ENCODE measurements around the gene MXD1. TPM values are rescaled to one million over a fixed set of nuclear protein-coding genes. Genes with fewer than 3 reads are reported as not detected.

The MXD1 gene
- total and polyA plus RNA-seq, 2 of the 4 experiments (the other 2 are of a cell fraction): 2.0 to 3.7 TPM

DNA sequence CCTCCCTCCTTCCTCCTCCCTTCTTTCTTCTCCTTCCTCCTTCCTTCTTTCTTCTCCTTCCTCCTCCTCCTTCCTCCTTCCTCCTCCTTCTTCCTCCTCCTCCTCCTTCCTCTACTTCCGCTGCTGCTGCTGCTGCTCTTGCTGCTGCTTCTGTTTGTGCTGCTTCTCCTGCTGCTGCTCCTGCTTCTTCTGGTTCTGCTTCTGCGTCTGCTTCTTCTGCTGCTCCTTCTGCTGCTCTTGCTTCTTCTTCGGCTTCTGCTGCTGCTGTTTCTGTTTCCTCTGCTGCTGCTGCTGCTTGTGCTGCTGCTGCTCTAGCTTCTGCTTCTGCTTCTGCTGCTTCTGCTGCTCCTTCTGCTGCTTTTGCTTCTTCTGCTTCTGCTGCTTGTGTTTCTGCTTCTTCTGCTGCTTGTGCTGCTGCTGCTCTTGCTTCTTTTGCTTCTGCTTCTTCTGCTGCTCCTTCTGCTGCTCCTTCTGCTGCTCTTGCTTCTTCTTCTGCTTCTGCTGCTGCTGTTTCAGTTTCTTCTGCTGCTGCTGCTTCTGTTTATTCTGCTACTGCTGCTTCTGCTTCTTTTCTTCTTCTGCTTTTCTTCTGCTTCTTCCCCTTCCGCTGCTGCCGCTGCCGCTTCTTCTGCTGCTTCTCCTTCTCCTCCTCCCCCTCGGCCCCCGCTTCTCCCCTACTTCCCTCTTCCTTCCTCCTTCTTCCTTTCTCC is 12.5 kb upstream of the MXD1 start:
- Histone ChIP-seq H2BK15ac (ENCODE audit: low read depth, low read length) (no peak overlapping the region), H3K79me1 (ENCODE audit: low read depth in 1 of 2, low read length in 2 of 2) (peaks cover 17 to 26% of the 10 kb centered on the region in 2 experiments), H3K23ac (ENCODE audit: low read depth, low read length) (no peak overlapping the region), H3K14ac (replicated peaks; ENCODE audit: low read depth, low read length) (no peak overlapping the region), H3K9me3 (ENCODE audit: control insufficient read depth, insufficient read depth, low read length) (no peaks in the 10 kb centered on the region), H3K9me1 (ENCODE audit: insufficient read depth, low read length) (0 out of 2 replicates have a peak, but pooled peaks cover 2% of the 10 kb centered on the region), H4K91ac (ENCODE audit: insufficient read depth, low read depth, low read length) (no peak overlapping the region), H2BK20ac (ENCODE audit: low read depth, low read length) (no peak overlapping the region), H3K4me1 (ENCODE audit: control insufficient read depth, insufficient read depth, low read length) (no peaks in the 10 kb centered on the region), H3K27ac (ENCODE audit: insufficient read depth, low read length) (no peak overlapping the region), H2BK120ac (ENCODE audit: low read depth, low read length) (no peak overlapping the region), H2BK5ac (ENCODE audit: low read depth, low read length, poor library complexity, severe bottlenecking) (no peak overlapping the region), H4K5ac (ENCODE audit: low read depth, low read length) (no peak overlapping the region), H3K36me3 (ENCODE audit: control insufficient read depth, insufficient read depth, low read length) (peaks cover 29% of the 10 kb centered on the region), H3K18ac (ENCODE audit: low read depth, low read length) (no peak overlapping the region), H3K27me3 (ENCODE audit: control insufficient read depth, insufficient read depth, low read length) (no peaks in the 10 kb centered on the region), H3K56ac (ENCODE audit: extremely low read depth, insufficient read depth, low read length) (no peak overlapping the region), H3K4me3 (ENCODE audit: insufficient read depth, low read depth, low read length) (no peak overlapping the region), H2AK9ac (replicated peaks; ENCODE audit: low read depth, low read length, poor library complexity) (no peak overlapping the region), H3K4ac (ENCODE audit: low read depth, low read length) (no peak overlapping the region), H3K4me2 (ENCODE audit: low read depth, low read length) (no peak overlapping the region), H3K9ac (ENCODE audit: low read depth, low read length) (no peak overlapping the region), H2AK5ac (ENCODE audit: low read depth, low read length) (no peak overlapping the region), H4K20me1 (ENCODE audit: insufficient read depth, low read length) (no peaks in the 10 kb centered on the region), H2AFZ (replicated peaks; ENCODE audit: low read length, poor library complexity) (no peak overlapping the region), H4K8ac (ENCODE audit: low read depth in 2 of 2, low read length in 2 of 2) (no peak overlapping the region)
- no TSS peak for BruUV-seq (replicated peaks)
- in situ Hi-C loops (cut with MboI; ENCODE audit: low sequenced_read_pairs) (loop anchor here (25.0 kb wide), 1 partner anchor 335 kb away; the partner anchor contains the start of gene TIA1), dilution Hi-C loops (cut with HindIII; ENCODE audit: low sequenced_read_pairs, unreplicated experiment) (no loop called here), intact Hi-C loops (cut with micrococcal nuclease) (no loop called here)
- ChIA-PET POLR2A (ENCODE audit: unreplicated experiment) (interaction anchor here (0.8 kb wide), 1 partner anchor 12 kb away, joined by 3 read pairs; no protein-coding TSS in a partner anchor), CTCF (no interaction called here)
- ATAC-seq (ENCODE audit: low read depth) (no peak), DNase-seq (no peak)
- no peak for TF ChIP-seq CEBPB (IDR thresholded peaks at IDR 0.05; ENCODE audit: low read depth, low read length)
- no peak for TF ChIP-seq SMC3 (IDR thresholded peaks at IDR 0.05; ENCODE audit: low read depth, low read length)
- TF ChIP-seq CHD1 (IDR thresholded peaks at IDR 0.05; ENCODE audit: low read depth, low read length): no peak
- TF ChIP-seq, protein P1, sequence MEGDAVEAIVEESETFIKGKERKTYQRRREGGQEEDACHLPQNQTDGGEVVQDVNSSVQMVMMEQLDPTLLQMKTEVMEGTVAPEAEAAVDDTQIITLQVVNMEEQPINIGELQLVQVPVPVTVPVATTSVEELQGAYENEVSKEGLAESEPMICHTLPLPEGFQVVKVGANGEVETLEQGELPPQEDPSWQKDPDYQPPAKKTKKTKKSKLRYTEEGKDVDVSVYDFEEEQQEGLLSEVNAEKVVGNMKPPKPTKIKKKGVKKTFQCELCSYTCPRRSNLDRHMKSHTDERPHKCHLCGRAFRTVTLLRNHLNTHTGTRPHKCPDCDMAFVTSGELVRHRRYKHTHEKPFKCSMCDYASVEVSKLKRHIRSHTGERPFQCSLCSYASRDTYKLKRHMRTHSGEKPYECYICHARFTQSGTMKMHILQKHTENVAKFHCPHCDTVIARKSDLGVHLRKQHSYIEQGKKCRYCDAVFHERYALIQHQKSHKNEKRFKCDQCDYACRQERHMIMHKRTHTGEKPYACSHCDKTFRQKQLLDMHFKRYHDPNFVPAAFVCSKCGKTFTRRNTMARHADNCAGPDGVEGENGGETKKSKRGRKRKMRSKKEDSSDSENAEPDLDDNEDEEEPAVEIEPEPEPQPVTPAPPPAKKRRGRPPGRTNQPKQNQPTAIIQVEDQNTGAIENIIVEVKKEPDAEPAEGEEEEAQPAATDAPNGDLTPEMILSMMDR (conservative IDR thresholded peaks at IDR 0.05; ENCODE audit: low read depth, low read length): no peak
- TF ChIP-seq RFX5 (IDR thresholded peaks at IDR 0.05; ENCODE audit: low read depth, low read length): no peak
- no peak for TF ChIP-seq NFE2L2 (IDR thresholded peaks at IDR 0.05; ENCODE audit: low read depth, low read length)
- no peak for TF ChIP-seq MAZ (IDR thresholded peaks at IDR 0.05; ENCODE audit: borderline replicate concordance, low read depth, low read length)
- TF ChIP-seq, protein P2, sequence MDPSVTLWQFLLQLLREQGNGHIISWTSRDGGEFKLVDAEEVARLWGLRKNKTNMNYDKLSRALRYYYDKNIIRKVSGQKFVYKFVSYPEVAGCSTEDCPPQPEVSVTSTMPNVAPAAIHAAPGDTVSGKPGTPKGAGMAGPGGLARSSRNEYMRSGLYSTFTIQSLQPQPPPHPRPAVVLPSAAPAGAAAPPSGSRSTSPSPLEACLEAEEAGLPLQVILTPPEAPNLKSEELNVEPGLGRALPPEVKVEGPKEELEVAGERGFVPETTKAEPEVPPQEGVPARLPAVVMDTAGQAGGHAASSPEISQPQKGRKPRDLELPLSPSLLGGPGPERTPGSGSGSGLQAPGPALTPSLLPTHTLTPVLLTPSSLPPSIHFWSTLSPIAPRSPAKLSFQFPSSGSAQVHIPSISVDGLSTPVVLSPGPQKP (IDR thresholded peaks at IDR 0.05; ENCODE audit: borderline replicate concordance, low read depth, low read length): no peak
- TF ChIP-seq, protein P3, sequence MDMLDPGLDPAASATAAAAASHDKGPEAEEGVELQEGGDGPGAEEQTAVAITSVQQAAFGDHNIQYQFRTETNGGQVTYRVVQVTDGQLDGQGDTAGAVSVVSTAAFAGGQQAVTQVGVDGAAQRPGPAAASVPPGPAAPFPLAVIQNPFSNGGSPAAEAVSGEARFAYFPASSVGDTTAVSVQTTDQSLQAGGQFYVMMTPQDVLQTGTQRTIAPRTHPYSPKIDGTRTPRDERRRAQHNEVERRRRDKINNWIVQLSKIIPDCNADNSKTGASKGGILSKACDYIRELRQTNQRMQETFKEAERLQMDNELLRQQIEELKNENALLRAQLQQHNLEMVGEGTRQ (IDR thresholded peaks at IDR 0.05; ENCODE audit: low read depth, low read length): no peak
- no peak for TF ChIP-seq MAFK (IDR thresholded peaks at IDR 0.05; ENCODE audit: low read depth, low read length)
- no peak for TF ChIP-seq POLR2A (IDR thresholded peaks at IDR 0.05; ENCODE audit: low read depth, low read length)
- TF ChIP-seq RCOR1 (IDR thresholded peaks at IDR 0.05; ENCODE audit: insufficient replicate concordance, low read length): no peak
- no peak for TF ChIP-seq MXI1 (IDR thresholded peaks at IDR 0.05; ENCODE audit: borderline replicate concordance, low read depth, low read length)
- TF ChIP-seq FOS (IDR thresholded peaks at IDR 0.05; ENCODE audit: low read depth, low read length): no peak
- TF ChIP-seq RAD21 (IDR thresholded peaks at IDR 0.05; ENCODE audit: low read length): no peak
- no peak for TF ChIP-seq BHLHE40 (IDR thresholded peaks at IDR 0.05; ENCODE audit: low read depth, low read length)
- WGBS, 2 experiments (ENCODE audit: extremely low coverage in 2 of 2, insufficient read length in 1 of 2): 84% methylated on average over 2 of the region's 8 CpGs; no CpG with 5 or more reads in 1 of the 2 experiments
